ENCODE measurements around the gene VAV1.
"Not testable (repeated sequence)": the region's sequence is repeated elsewhere in the genome, so short reads cannot be mapped to it uniquely, and the experiment has no call there.

- not testable (repeated sequence) for TF ChIP-seq CTCF, POLR2A (IDR thresholded peaks at IDR 0.05)
Measured at GRCh38 chr19:6762253-6762797, 10.2 kb upstream of the VAV1 start.
